NCI-H446 (cell line): ENCODE data around the gene EIPR1.
A peak's percentile ranks its signal among the peaks of the same experiment; 100 is the strongest.

Experiments
- DNase-seq, 2 experiments: peaks; one replicate each; lab custom pipeline; 2025; lab: John Stamatoyannopoulos, UW

Gene EIPR1

GRCh38 chr2:3377612-3378432 is at the start of gene EIPR1:
Gene EIPR1 (minus strand): TSS chr2:3377818. CDS start chr2:3377689, 129 bp downstream.
- DNase-seq = peak; percentile 91 to 99

GRCh38 chr2:3427272-3427671 is 49.7 kb upstream of the EIPR1 start:
- no peak for DNase-seq

- no peak for DNase-seq
Observed at GRCh38 chr2:3426615-3427014, 49.0 kb upstream of the EIPR1 start.

GRCh38 chr2:3424171-3424795 is 46.7 kb upstream of the EIPR1 start:
- DNase-seq = no peak

- peak; percentile 11 to 52 for DNase-seq
Observed at GRCh38 chr2:3423492-3424170, 46.0 kb upstream of the EIPR1 start.

GRCh38 chr2:3422161-3422779 is 44.7 kb upstream of the EIPR1 start:
- DNase-seq = no peak

- DNase-seq = no peak
Observed at GRCh38 chr2:3421580-3421979, 44.0 kb upstream of the EIPR1 start.

- no peak for DNase-seq
Observed at GRCh38 chr2:3420769-3421397, 43.3 kb upstream of the EIPR1 start.

- no peak for DNase-seq
Observed at GRCh38 chr2:3420076-3420768, 42.6 kb upstream of the EIPR1 start.

GRCh38 chr2:3418766-3419404 is 41.3 kb upstream of the EIPR1 start:
- DNase-seq = no peak

GRCh38 chr2:3414133-3414860 is 36.7 kb upstream of the EIPR1 start:
- no peak for DNase-seq

GRCh38 chr2:3413697-3414096 is 36.1 kb upstream of the EIPR1 start:
- no peak for DNase-seq

GRCh38 chr2:3411103-3411502 is 33.5 kb upstream of the EIPR1 start:
- no peak for DNase-seq

GRCh38 chr2:3409627-3410170 is 32.1 kb upstream of the EIPR1 start:
- DNase-seq = no peak

GRCh38 chr2:3408781-3409180 is 31.2 kb upstream of the EIPR1 start:
- DNase-seq = no peak

GRCh38 chr2:3406501-3406900 is 28.9 kb upstream of the EIPR1 start:
- DNase-seq = no peak

- no peak for DNase-seq
Observed at GRCh38 chr2:3405876-3406275, 28.3 kb upstream of the EIPR1 start.

- no peak for DNase-seq
Observed at GRCh38 chr2:3405307-3405706, 27.7 kb upstream of the EIPR1 start.

- DNase-seq = no peak
Observed at GRCh38 chr2:3404349-3404894, 26.8 kb upstream of the EIPR1 start.
